ENCODE data around the gene SGMS1. TPM values are rescaled to one million over a fixed set of nuclear protein-coding genes. Genes with fewer than 3 reads are reported as not detected.

Gene SGMS1
- polyA plus RNA-seq, 2 of the 4 experiments (the other 2 are of a cell fraction), result 22.7 to 28.2 TPM

GRCh38 chr10:50497758-50498157 is 126.0 kb downstream of the SGMS1 start:
- no peak overlapping the region for H3K27ac ChIP-seq
- H3K4me1 ChIP-seq, result peaks cover 22% of the 10 kb centered on the region
- peak overlapping the region; percentile 41; the same call in 1 of the 3 replicates for H3K4me2 ChIP-seq
- DNase-seq (ENCODE audit: low read depth in 1 of 2, low spot score in 1 of 2), result peak in 1 of 2 experiments; percentile 2
- CTCF ChIA-PET, result no interaction called here
- ATAC-seq, result peak; percentile 34 to 44; a peak in 2 of 6 replicates
- no peaks in the 10 kb centered on the region for H3K9me3 ChIP-seq
- TF ChIP-seq HEYL (CRISPR knock-in tag; IDR thresholded peaks at IDR 0.05) (no peak), FOXS1 (CRISPR knock-in tag; IDR thresholded peaks at IDR 0.05) (no peak), EP300 (IDR thresholded peaks at IDR 0.05) (no peak), RAD21 (conservative IDR thresholded peaks at IDR 0.05 in 1 of 2, IDR thresholded peaks at IDR 0.05 in 1 of 2) (no peak), ZSCAN20 (CRISPR knock-in tag; IDR thresholded peaks at IDR 0.05) (no peak), JUNB (IDR thresholded peaks at IDR 0.05) (no peak), POLR2A (IDR thresholded peaks at IDR 0.05; ENCODE audit: low read length) (no peak), MAZ (IDR thresholded peaks at IDR 0.05; ENCODE audit: borderline replicate concordance, low read depth, low read length) (no peak), PHF8 (IDR thresholded peaks at IDR 0.05; ENCODE audit: borderline replicate concordance, low read depth) (no peak), MAFK (IDR thresholded peaks at IDR 0.05; ENCODE audit: partially characterized antibody) (no peak), HOXB13 (CRISPR knock-in tag; IDR thresholded peaks at IDR 0.05; ENCODE audit: low read depth) (no peak), NFE2L2 (conservative IDR thresholded peaks at IDR 0.05; ENCODE audit: low read length) (no peak), JUN (IDR thresholded peaks at IDR 0.05) (no peak), PBX3 (IDR thresholded peaks at IDR 0.05) (no peak), REST (IDR thresholded peaks at IDR 0.05) (no peak), ATOH8 (CRISPR knock-in tag; IDR thresholded peaks at IDR 0.05; ENCODE audit: low read depth) (no peak), HOXB5 (CRISPR knock-in tag; IDR thresholded peaks at IDR 0.05) (no peak)
- POLR2A ChIA-PET, result no interaction called here
- no peak for FAIRE-seq
- no peak overlapping the region for H3K4me3 ChIP-seq

GRCh38 chr10:50496228-50496627 is 127.5 kb downstream of the SGMS1 start:
- no peak overlapping the region for H3K4me3 ChIP-seq
- ChIA-PET POLR2A (no interaction called here), CTCF (interaction anchor here (0.8 to 1.1 kb wide), 3 partner anchors 12 to 121 kb away, joined by 3 to 4 read pairs (median 4); no protein-coding TSS in a partner anchor)
- FAIRE-seq, result no peak
- H3K27ac ChIP-seq, result no peak overlapping the region
- H3K4me2 ChIP-seq, result no peak overlapping the region
- ATAC-seq, result no peak
- peaks cover 7% of the 10 kb centered on the region for H3K4me1 ChIP-seq
- DNase-seq (ENCODE audit: low read depth in 1 of 2, low spot score in 1 of 2), result no peak
- WGBS (ENCODE audit: missing lambda C conversion rate), result 86% methylated on average over 2 of the region's 2 CpGs
- TF ChIP-seq NR3C1 (IDR thresholded peaks at IDR 0.05) (no peak), MAX (IDR thresholded peaks at IDR 0.05) (no peak), SREBF2 (IDR thresholded peaks at IDR 0.05) (no peak), RARB (CRISPR knock-in tag; IDR thresholded peaks at IDR 0.05) (no peak), NFE2L2 (conservative IDR thresholded peaks at IDR 0.05; ENCODE audit: low read length) (no peak), PHF8 (IDR thresholded peaks at IDR 0.05; ENCODE audit: borderline replicate concordance, low read depth) (no peak), ZFP36 (IDR thresholded peaks at IDR 0.05; ENCODE audit: borderline replicate concordance, partially characterized antibody) (no peak), FOSL2 (IDR thresholded peaks at IDR 0.05) (no peak), FOSL2 (CRISPR knock-in tag; IDR thresholded peaks at IDR 0.05) (no peak), GATA3 (IDR thresholded peaks at IDR 0.05; ENCODE audit: borderline replicate concordance) (no peak), FOSB (CRISPR knock-in tag; IDR thresholded peaks at IDR 0.05) (no peak), REST (IDR thresholded peaks at IDR 0.05) (no peak), JUN (IDR thresholded peaks at IDR 0.05) (no peak), CTCF (IDR thresholded peaks at IDR 0.05) (no peak)
- H3K9me3 ChIP-seq, result no peaks in the 10 kb centered on the region

All from A549 (cell line).